ENCODE data around the gene PPM1H. TPM values are rescaled to one million over a fixed set of nuclear protein-coding genes. Genes with fewer than 3 reads are reported as not detected.

The PPM1H gene
- total RNA-seq, 2 donors from 2014 or later: 27.0 to 46.9 TPM

DNA sequence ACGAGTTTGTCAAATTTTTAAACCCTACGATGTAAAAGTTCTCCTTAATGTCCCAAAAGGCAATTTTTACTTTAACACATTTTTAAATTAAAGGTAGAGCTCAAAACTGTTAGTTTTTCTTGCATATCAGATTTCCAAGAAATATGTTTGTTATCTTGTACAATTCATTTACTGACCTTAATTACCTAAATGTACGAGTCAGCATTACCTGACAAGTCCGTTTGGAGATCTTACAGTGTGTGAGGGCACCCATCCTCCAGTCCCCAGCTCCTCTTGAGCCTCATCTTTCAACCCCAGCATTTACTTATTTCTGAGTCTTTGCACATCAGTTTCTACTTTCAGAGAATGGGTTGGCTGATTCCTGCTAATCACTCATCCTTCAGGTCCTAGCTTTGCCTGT, 23.7 kb downstream of the PPM1H start:
- intact Hi-C loops (cut with DNase I): no loop called here

DNA sequence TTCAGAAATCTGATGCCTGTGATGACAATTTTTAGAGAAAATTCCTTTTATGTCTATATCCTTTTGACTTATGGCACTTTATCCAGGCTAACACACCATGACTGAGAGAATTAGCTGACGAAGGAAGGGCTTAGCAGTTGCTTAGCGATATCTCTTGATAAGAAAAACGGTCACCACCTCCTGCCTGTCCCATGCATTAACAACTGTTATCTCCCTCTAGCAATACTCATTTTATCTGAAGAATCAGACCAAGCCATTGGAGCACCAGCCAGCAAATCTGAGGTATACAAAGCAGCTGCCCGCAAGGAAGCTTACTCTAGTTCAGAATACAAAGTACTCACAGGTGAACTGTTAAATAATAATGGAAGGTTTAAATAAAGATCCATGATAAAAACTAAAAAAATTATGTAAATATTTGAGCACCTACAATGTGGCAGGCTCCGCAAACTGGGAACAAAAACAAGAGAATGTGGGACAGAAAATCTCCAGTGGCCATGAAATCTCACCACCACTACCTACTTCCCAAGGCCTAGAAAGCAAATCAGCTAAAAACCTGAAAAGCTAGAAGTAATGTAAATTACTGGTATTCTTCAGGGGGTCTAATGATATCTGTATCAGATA, 24.3 kb downstream of the PPM1H start:
- 33% methylated on average over 5 of the region's 5 CpGs for WGBS
- H3K27ac ChIP-seq: peak overlapping the region in 1 of 2 donors; percentile 70
- intact Hi-C loops (cut with DNase I): no loop called here

More for the DNA sequence above, 23.7 kb downstream of the PPM1H start:
- Histone ChIP-seq H3K4me1 (replicated peaks) (no peaks in the 10 kb centered on the region), H3K36me3 (no peaks in the 10 kb centered on the region), H3K27me3 (replicated peaks; ENCODE audit: insufficient read depth) (no peaks in the 10 kb centered on the region), H3K4me3 (no peak overlapping the region), H3K9me3 (no peaks in the 10 kb centered on the region), H3K27ac (peak overlapping the region in 1 of 2 donors; percentile 70)
- no peak for DNase-seq (ENCODE audit: low spot score)
- WGBS: 91% methylated on average over 4 of the region's 4 CpGs
- TF ChIP-seq POLR2AphosphoS5 (IDR thresholded peaks at IDR 0.05) (no peak), POLR2A (IDR thresholded peaks at IDR 0.05) (no peak)
- TF ChIP-seq, protein P1, sequence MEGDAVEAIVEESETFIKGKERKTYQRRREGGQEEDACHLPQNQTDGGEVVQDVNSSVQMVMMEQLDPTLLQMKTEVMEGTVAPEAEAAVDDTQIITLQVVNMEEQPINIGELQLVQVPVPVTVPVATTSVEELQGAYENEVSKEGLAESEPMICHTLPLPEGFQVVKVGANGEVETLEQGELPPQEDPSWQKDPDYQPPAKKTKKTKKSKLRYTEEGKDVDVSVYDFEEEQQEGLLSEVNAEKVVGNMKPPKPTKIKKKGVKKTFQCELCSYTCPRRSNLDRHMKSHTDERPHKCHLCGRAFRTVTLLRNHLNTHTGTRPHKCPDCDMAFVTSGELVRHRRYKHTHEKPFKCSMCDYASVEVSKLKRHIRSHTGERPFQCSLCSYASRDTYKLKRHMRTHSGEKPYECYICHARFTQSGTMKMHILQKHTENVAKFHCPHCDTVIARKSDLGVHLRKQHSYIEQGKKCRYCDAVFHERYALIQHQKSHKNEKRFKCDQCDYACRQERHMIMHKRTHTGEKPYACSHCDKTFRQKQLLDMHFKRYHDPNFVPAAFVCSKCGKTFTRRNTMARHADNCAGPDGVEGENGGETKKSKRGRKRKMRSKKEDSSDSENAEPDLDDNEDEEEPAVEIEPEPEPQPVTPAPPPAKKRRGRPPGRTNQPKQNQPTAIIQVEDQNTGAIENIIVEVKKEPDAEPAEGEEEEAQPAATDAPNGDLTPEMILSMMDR (IDR thresholded peaks at IDR 0.05): no peak

DNA sequence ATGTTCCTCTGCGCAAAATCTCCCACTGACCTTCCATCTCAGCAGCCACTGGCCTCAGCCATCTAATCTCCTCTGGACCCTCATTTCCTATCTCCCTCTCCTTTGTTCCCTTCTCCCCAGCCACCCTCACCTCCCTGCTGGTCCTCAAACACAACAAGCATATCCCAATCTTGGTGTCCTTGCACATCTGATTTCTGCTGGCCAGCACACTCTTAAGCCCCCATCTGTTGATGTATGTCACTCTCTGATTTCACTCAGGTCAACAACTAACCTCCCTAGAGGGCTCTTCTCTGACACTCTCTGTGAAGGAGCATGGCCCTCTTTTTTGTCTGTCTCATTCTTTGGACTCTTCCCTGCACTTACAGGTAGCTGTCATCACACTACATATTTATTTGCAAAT, 25.6 kb downstream of the PPM1H start:
- TF ChIP-seq POLR2AphosphoS5 (IDR thresholded peaks at IDR 0.05) (no peak), POLR2A (IDR thresholded peaks at IDR 0.05) (no peak)
- TF ChIP-seq, protein P1 (IDR thresholded peaks at IDR 0.05): no peak
- H3K4me1 ChIP-seq (replicated peaks): no peaks in the 10 kb centered on the region

More for the DNA sequence above, 24.3 kb downstream of the PPM1H start:
- no peaks in the 10 kb centered on the region for H3K27me3 ChIP-seq (replicated peaks; ENCODE audit: insufficient read depth)
- no peaks in the 10 kb centered on the region for H3K4me1 ChIP-seq (replicated peaks)
- no peaks in the 10 kb centered on the region for H3K9me3 ChIP-seq
- no peak overlapping the region for H3K4me3 ChIP-seq
- no peak for DNase-seq (ENCODE audit: low spot score)
- H3K36me3 ChIP-seq: no peaks in the 10 kb centered on the region
- TF ChIP-seq POLR2A (IDR thresholded peaks at IDR 0.05) (no peak), POLR2AphosphoS5 (IDR thresholded peaks at IDR 0.05) (no peak)
- TF ChIP-seq, protein P1 (IDR thresholded peaks at IDR 0.05): no peak

DNA sequence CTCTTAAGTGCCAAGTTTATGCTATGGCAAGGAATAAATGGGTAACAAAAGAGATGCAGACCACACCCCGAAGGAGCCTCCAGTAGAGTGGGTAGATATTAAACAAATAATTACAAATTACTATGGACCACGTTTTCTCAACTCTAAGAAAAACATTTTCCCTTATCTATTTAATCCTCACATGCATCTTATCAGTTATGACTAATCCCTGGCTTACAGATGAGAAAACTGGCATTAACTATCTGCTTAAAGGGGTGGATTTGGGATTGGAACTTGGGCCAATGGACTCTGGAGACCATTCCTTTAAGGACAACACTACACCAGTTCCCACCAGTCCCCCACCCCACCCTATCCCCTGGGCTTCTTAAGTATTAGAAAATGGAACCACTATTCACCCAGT, 26.3 kb downstream of the PPM1H start:
- Histone ChIP-seq H3K36me3 (no peaks in the 10 kb centered on the region), H3K4me1 (replicated peaks) (no peaks in the 10 kb centered on the region), H3K27me3 (replicated peaks; ENCODE audit: insufficient read depth) (no peaks in the 10 kb centered on the region), H3K9me3 (no peaks in the 10 kb centered on the region), H3K4me3 (no peak overlapping the region), H3K27ac (no peak overlapping the region)
- TF ChIP-seq POLR2AphosphoS5 (IDR thresholded peaks at IDR 0.05) (no peak), POLR2A (IDR thresholded peaks at IDR 0.05) (no peak)
- TF ChIP-seq, protein P1 (IDR thresholded peaks at IDR 0.05): no peak
- intact Hi-C loops (cut with DNase I): no loop called here
- 79% methylated on average over 2 of the region's 2 CpGs for WGBS
- DNase-seq (ENCODE audit: low spot score): no peak

More for the DNA sequence above, 25.6 kb downstream of the PPM1H start:
- DNase-seq (ENCODE audit: low spot score): no peak
- no peak overlapping the region for H3K4me3 ChIP-seq
- H3K27me3 ChIP-seq (replicated peaks; ENCODE audit: insufficient read depth): no peaks in the 10 kb centered on the region
- H3K27ac ChIP-seq: no peak overlapping the region
- 96% methylated on average over 1 of the region's 1 CpG for WGBS
- H3K36me3 ChIP-seq: no peaks in the 10 kb centered on the region
- no peaks in the 10 kb centered on the region for H3K9me3 ChIP-seq
- intact Hi-C loops (cut with DNase I): no loop called here

DNA sequence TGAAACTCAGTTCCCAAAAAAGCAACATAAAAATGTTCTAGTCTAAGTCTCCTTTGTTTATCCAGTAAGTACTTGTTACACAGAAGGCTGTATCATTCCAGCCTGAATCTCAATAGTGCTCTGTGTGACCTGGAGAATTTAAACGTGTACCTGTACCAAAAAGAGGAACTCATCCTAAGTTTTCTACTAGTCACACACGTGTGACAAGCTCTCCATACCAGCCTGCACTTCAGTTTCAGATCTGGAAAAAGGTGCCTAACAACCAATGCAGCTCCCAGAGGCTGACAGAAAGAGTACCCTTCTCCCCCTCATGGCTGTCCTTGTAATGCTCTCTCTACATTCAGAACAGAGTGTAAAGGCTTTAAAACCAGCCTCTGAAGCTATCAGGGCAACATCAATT, 27.4 kb downstream of the PPM1H start:
- no peaks in the 10 kb centered on the region for H3K9me3 ChIP-seq
- no peaks in the 10 kb centered on the region for H3K36me3 ChIP-seq
- H3K27me3 ChIP-seq (replicated peaks; ENCODE audit: insufficient read depth): no peaks in the 10 kb centered on the region
- DNase-seq (ENCODE audit: low spot score): no peak
- no peaks in the 10 kb centered on the region for H3K4me1 ChIP-seq (replicated peaks)
- 44% methylated on average over 2 of the region's 2 CpGs for WGBS
- no peak overlapping the region for H3K4me3 ChIP-seq
- intact Hi-C loops (cut with DNase I): no loop called here
- peak overlapping the region in 1 of 2 donors; percentile 35 for H3K27ac ChIP-seq
- no peak for TF ChIP-seq POLR2AphosphoS5 (IDR thresholded peaks at IDR 0.05)
- TF ChIP-seq POLR2A (IDR thresholded peaks at IDR 0.05): no peak
- TF ChIP-seq, protein P1 (IDR thresholded peaks at IDR 0.05): no peak

Measured in prostate gland (tissue), 2 donors.